T-helper 17 cell (primary cell): ENCODE data around the gene ALDH7A1. TPM values are rescaled to one million over a fixed set of nuclear protein-coding genes. Genes with fewer than 3 reads are reported as not detected.
"Not testable (repeated sequence)": the region's sequence is repeated elsewhere in the genome, so short reads cannot be mapped to it uniquely, and the experiment has no call there.

Source experiments
- ATAC-seq: fragments of 150-1000 bp; cut with Tn5 transposase; 2 replicates; pipeline ENCODE4 v1.10.0; 2021; ENCODE audit warnings: mild to moderate bottlenecking, moderate library complexity
- DNase-seq, 3 donors: peaks; one replicate each; pipeline versions ENCODE4 v3.0.0 to v3.0.0-alpha.2; 2020 to 2021
- H3K9me3 ChIP-seq: one replicate; pipeline ENCODE4 v1.7.0; 2013; ENCODE audit warnings: low read length, mild to moderate bottlenecking; ENCODE audit not compliant: control insufficient read depth, poor library complexity, severe bottlenecking
- H3K27ac Mint-ChIP-seq: one replicate; pipeline ENCODE4 v1.8.0; 2022; ENCODE audit warnings: mild to moderate bottlenecking, moderate library complexity, mixed read lengths
- H3K27me3 Mint-ChIP-seq: one replicate; pipeline ENCODE4 v1.8.0; 2022; ENCODE audit warnings: mixed read lengths
- H3K36me3 Mint-ChIP-seq: one replicate; pipeline ENCODE4 v1.8.0; 2022; ENCODE audit warnings: low read depth, mixed read lengths
- H3K4me1 Mint-ChIP-seq: one replicate; pipeline ENCODE4 v1.8.0; 2022; ENCODE audit warnings: mild to moderate bottlenecking, mixed read lengths
- H3K4me3 Mint-ChIP-seq: one replicate; pipeline ENCODE4 v1.8.0; 2022; ENCODE audit warnings: mild to moderate bottlenecking, moderate library complexity, mixed read lengths
- total RNA-seq, 4 donors: library from RNA in 2 of 4; stranded (reverse) in 2 of 4; gene quantifications; one replicate each; pipeline ENCODE4 v1.2.3 and lab custom pipeline; 2022 to 2026

ALDH7A1 gene
- total RNA-seq, 2 donors from 2014 or later: 0.91 to 2.1 TPM

DNA sequence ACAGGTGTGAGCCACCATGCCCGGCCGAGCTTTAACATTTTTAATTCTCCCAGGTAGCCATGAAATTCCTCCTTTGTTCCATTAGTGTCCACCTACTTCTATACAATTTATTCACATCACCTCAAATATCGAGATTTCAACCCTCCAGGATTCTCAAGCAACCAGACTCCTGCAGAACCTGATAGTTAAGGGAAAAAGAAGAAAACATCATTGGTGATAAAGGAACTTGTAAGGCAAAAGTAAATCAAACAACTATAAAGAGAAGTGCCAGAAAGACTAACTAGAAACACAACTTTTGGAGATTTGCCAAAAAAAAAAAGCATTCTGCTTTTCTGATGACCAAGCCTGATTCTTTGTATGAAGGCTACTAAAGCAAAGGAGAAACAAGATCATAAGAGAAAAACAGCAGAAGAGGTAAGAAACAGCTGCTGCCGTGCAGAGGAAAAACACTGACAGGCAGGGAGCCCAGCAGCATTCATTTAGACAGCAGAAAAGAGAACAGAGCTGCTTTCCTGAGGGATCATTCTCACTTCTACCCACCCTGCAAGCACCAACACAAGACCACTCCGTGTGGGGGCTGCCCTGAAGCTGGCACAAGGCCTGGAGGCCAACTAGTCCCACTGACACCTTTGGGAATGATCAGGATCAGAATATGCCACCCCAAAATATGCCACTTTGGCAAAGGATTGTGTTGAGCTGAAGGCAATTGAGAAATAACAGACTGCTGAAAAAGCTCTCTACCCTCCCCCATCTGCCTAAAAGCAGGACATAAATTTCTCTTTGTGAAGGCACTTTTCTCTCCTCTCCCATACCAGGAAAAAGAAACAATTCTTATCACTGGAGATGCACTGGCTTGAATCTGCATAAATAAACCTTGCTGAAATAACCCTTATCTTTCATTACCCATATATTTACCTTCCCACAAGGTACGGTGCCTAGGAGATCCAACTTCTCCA lies 75.1 kb downstream of the ALDH7A1 start:
- Mint-ChIP-seq H3K27ac (peak overlapping the region; percentile 19), H3K27me3 (no peaks in the 10 kb centered on the region), H3K4me3 (no peak overlapping the region), H3K4me1 (peaks cover 5% of the 10 kb centered on the region), H3K36me3 (no peaks in the 10 kb centered on the region)
- DNase-seq (no peak), ATAC-seq (no peak)
- no peaks in the 10 kb centered on the region for H3K9me3 ChIP-seq

DNA sequence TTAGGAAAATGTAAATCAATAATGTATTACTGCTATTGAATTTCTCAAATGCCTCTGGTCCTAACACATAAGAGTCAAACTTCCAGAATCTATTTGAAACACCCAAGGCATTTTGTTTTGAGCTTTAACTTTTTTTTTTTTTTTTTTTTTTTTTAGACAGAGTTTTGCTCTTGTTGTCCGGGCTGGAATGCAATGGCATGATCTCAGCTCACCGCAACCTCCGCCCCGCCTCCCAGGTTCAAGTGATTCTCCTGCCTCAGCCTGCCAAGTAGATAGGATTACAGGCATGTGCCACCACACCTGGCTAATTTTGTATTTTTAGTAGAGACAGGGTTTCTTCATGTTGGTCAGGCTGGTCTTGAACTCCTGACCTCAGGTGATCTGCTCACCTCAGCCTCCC lies 75.8 kb downstream of the ALDH7A1 start:
- not testable (repeated sequence) for H3K27me3 Mint-ChIP-seq, ATAC-seq, H3K27ac Mint-ChIP-seq, H3K4me1 Mint-ChIP-seq, H3K4me3 Mint-ChIP-seq, H3K9me3 ChIP-seq, DNase-seq, H3K36me3 Mint-ChIP-seq

DNA sequence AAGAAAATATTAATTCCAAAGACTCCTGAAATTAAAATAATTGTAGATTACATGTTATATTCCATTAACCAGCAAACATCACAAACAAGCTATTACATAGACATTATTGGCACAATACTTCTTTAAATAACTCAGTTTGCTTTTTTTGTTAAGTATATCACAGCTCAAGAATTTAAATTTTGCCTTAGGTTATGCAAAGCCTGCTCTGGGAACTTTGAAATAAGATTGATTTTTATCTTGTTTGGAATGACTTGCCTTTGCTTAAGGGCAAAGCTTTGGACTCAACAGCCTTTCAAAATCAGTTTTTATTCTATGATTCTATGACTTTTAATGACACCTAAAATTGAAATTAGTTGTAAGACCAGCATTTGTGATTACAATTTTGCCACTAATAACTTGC lies 78.2 kb downstream of the ALDH7A1 start:
- no peak overlapping the region for H3K4me3 Mint-ChIP-seq
- DNase-seq: no peak
- ATAC-seq: no peak
- H3K27me3 Mint-ChIP-seq: no peaks in the 10 kb centered on the region
- no peak overlapping the region for H3K27ac Mint-ChIP-seq
- no peaks in the 10 kb centered on the region for H3K9me3 ChIP-seq
- no peaks in the 10 kb centered on the region for H3K36me3 Mint-ChIP-seq
- H3K4me1 Mint-ChIP-seq: peaks cover 2% of the 10 kb centered on the region

DNA sequence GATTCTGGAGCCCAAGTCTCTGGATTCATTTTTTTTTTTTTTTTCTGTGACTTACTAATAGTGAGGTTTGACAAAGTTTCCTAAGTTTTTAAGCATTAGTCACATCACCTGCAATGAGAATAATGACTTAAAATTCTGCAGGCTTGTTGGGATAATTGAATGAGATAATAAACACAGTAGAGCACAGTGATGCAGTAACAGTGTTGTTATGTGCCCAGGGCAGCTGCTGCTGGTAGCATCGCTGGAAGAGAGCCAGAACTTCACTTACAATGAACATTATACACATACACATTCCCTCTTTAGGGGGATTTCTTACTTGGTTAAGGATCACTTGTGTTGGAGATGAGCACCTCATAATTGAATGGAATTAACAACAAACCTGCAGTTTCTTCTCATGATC lies 78.9 kb downstream of the ALDH7A1 start:
- Mint-ChIP-seq H3K27me3 (no peaks in the 10 kb centered on the region), H3K4me3 (no peak overlapping the region), H3K27ac (no peak overlapping the region), H3K36me3 (no peaks in the 10 kb centered on the region), H3K4me1 (peaks cover 2% of the 10 kb centered on the region)
- DNase-seq (no peak), ATAC-seq (no peak)
- no peaks in the 10 kb centered on the region for H3K9me3 ChIP-seq

DNA sequence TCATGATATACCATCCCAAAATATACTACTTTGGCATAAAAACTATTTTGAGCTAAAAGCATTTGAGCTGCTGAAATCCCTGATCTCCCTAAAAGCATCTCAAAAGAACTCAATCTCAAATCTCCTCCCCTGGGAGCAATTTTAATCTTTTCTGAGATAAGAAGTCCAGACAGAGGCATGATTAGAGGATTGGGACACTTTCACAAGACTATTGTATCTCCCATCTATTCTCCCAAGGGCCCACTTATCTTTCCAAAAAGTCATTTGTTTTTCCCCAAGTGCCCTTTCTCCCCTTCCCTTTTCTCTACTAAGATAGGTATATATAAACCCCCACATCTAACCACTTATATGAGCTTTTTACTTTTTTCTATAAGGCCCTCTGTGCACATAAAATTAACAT lies 79.7 kb downstream of the ALDH7A1 start:
- H3K9me3 ChIP-seq: no peaks in the 10 kb centered on the region
- Mint-ChIP-seq H3K27me3 (no peaks in the 10 kb centered on the region), H3K4me3 (no peak overlapping the region), H3K4me1 (peaks cover 4% of the 10 kb centered on the region), H3K36me3 (no peaks in the 10 kb centered on the region), H3K27ac (no peak overlapping the region)
- DNase-seq (no peak), ATAC-seq (no peak)

DNA sequence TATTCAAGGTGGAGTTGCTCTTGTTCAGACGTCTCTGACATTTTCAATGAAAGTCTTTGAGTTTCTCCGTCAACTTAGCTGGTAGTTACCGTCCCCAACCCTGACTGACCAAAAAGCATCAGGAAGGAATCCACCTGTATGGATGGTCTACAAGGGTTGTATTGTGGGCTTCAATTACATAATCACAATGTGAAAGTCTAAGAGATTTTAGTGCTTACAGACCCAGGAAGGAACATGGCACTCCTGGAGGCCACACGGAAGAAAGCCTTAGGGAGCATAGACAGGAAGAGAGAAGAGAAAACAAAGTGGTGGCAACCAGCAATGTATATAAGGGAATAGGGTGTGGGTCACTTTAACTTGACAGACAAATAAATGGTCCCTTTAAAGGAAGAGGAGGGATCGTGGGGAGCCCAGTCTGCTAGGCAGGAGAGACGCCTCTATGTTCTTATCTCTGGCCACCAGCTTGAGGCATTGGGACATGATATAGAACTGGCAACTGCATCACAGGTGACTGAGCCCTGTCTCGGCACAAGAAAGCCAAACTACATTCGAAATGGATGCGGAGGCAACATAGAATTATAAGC lies 80.4 kb downstream of the ALDH7A1 start:
- Mint-ChIP-seq H3K36me3 (no peaks in the 10 kb centered on the region), H3K27me3 (no peaks in the 10 kb centered on the region), H3K27ac (no peak overlapping the region), H3K4me3 (no peak overlapping the region), H3K4me1 (peaks cover 4% of the 10 kb centered on the region)
- ATAC-seq (no peak), DNase-seq (no peak)
- no peaks in the 10 kb centered on the region for H3K9me3 ChIP-seq

DNA sequence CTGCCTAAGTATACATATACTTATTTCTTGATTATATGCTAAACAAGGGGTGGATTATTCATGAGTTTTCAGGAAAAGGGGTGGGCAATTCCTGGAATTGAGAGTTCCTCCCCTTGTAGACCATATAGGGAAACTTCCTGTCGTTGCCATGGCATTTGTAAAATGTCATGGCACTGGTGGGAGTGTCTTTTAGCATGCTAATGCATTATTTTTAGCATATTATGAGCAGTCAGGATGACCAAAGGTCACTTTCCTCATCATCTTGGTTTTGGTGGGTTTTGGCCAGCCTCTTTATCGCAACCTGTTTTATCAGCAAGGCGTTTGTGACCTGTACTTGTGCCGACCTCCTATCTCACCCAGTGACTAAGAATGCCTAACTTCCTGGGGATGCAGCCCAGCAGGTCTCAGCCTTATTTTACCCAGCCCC lies 80.9 kb downstream of the ALDH7A1 start:
- Mint-ChIP-seq H3K27me3 (no peaks in the 10 kb centered on the region), H3K27ac (no peak overlapping the region), H3K36me3 (no peaks in the 10 kb centered on the region), H3K4me3 (no peak overlapping the region), H3K4me1 (peaks cover 6% of the 10 kb centered on the region)
- ATAC-seq (no peak), DNase-seq (no peak)
- H3K9me3 ChIP-seq: no peaks in the 10 kb centered on the region

DNA sequence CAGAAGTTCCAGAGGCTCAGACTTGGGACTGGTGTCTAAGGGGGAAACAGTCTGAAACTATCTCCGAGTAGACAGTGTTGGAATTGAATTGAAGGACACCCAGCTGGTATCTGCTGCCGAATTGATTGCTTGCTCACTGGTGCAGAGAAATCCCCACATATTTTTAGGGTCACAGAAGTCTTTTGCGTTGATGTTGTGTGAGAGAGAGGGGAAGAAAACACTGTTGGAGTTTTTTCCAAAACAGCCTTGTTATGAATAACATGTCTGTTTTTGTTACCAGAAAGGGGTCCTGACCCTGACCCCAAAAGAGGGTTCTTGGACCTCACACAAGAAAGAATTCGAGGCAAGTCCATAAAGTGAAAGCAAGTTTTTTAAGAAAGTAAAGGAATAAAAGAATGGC lies 81.3 kb downstream of the ALDH7A1 start:
- Mint-ChIP-seq H3K4me3 (no peak overlapping the region), H3K27ac (no peak overlapping the region), H3K27me3 (no peaks in the 10 kb centered on the region), H3K4me1 (peaks cover 11% of the 10 kb centered on the region), H3K36me3 (no peaks in the 10 kb centered on the region)
- H3K9me3 ChIP-seq: no peaks in the 10 kb centered on the region
- ATAC-seq (no peak), DNase-seq (no peak)

DNA sequence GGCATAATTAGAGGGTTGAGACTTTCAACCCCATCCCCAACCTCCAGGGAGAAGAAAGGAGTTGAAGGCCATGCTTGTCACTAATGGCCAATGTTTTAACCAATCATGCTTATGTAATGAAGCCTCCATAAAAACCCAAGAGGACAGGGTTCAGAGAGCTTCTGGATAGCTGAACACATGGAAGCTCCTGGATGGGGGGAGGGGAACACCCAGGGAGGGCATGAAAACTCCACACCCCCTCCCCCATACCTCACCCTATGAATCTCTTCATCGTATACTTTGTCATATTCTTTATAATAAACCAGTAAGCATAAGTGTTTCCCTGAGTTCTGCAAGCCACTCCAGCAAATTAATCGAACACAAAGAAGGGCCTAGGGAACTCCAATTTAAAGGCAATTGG lies 81.7 kb downstream of the ALDH7A1 start:
- ATAC-seq (no peak), DNase-seq (no peak)
- Mint-ChIP-seq H3K27me3 (no peaks in the 10 kb centered on the region), H3K27ac (no peak overlapping the region), H3K4me3 (no peak overlapping the region), H3K4me1 (peaks cover 14% of the 10 kb centered on the region), H3K36me3 (no peaks in the 10 kb centered on the region)
- H3K9me3 ChIP-seq: no peaks in the 10 kb centered on the region

DNA sequence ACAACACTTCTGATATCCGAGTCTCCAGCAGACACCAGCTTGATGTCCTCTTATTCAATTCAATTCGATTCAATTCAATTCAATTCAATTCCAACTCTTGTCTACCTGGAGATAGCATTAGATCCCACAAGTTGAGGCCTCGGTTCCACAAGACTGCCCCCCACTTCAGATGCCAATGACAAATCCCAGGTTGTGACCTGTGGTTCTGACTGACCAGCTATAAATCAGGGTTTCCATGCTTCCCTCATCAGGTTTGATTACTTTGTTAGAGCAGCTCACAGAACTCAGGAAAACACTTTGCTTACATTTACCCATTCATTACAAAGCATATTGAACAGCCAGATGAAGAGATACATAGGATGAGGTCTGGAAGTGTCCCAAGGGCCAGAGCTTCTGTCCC lies 82.6 kb downstream of the ALDH7A1 start:
- ATAC-seq (no peak), DNase-seq (no peak)
- Mint-ChIP-seq H3K4me3 (no peak overlapping the region), H3K27me3 (no peaks in the 10 kb centered on the region), H3K4me1 (peaks cover 18% of the 10 kb centered on the region), H3K27ac (no peak overlapping the region), H3K36me3 (no peaks in the 10 kb centered on the region)
- no peaks in the 10 kb centered on the region for H3K9me3 ChIP-seq

DNA sequence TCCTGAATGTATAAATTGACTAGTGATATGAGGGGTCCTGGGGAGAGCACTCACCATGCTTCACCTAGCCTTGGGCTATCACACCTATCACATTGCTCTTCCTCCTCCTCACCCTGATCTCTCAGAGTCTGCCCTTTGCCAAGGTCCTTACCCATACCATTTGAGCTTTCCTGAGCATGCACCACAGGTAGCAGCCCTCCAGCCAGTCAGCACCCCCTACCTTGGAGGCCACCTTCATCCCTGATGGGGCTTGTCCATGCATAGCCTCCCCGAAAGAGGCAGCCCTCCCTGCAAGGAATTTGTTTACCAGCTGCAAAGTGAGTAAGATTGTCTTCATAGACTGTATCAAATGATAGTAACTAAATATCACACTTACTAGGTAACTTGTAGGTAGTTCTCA lies 83.1 kb downstream of the ALDH7A1 start:
- H3K36me3 Mint-ChIP-seq: no peaks in the 10 kb centered on the region

DNA sequence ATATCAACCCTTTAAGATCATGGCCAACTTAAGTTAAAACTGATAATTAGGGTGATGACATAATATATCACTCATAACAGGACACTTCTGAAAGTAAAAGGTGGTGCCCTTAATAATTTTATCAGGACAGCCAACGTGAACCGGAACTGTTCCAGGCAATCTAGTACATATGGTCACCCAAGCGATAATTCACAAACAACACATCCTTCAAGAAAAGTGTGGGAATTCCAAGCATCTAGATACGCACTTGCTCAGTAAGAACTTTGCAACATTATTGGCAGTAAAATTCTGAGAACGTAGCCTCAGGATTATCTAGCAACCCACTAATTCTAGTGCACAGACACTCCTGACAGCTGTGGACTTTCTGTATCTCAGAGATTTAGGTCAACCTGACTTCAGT lies 85.7 kb downstream of the ALDH7A1 start:
- H3K27me3 Mint-ChIP-seq: no peaks in the 10 kb centered on the region
- peak overlapping the region; percentile 93 for H3K27ac Mint-ChIP-seq
- ATAC-seq: no peak
- no peaks in the 10 kb centered on the region for H3K9me3 ChIP-seq
- DNase-seq: no peak
- H3K4me1 Mint-ChIP-seq: peaks cover 18% of the 10 kb centered on the region
- H3K4me3 Mint-ChIP-seq: no peak overlapping the region
- H3K36me3 Mint-ChIP-seq: no peaks in the 10 kb centered on the region

More for the DNA sequence above, 83.1 kb downstream of the ALDH7A1 start:
- no peaks in the 10 kb centered on the region for H3K9me3 ChIP-seq
- Mint-ChIP-seq H3K4me1 (peaks cover 18% of the 10 kb centered on the region), H3K4me3 (no peak overlapping the region), H3K27ac (no peak overlapping the region), H3K27me3 (no peaks in the 10 kb centered on the region)
- no peak for ATAC-seq
- no peak for DNase-seq

DNA sequence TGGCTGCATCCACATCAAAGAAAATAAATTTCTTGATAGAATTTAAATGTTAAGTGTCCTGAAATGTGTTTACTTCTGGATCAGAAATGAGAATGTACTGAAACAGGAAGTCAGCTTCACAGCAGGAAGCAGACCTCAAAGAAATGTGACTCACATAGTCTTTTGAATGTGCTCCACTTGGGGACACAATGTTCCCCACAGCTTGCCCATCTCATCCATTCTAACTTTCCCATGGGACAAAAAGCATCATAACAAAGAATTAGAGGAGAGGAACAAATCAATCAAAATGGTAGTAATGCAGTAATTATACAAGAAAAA lies 86.1 kb downstream of the ALDH7A1 start:
- no peak for DNase-seq

More for the DNA sequence above, 86.1 kb downstream of the ALDH7A1 start:
- H3K9me3 ChIP-seq: no peaks in the 10 kb centered on the region
- Mint-ChIP-seq H3K4me3 (peak overlapping the region; percentile 71), H3K27ac (peak overlapping the region; percentile 93), H3K36me3 (no peaks in the 10 kb centered on the region), H3K4me1 (peaks cover 18% of the 10 kb centered on the region), H3K27me3 (no peaks in the 10 kb centered on the region)
- peak; percentile 82 for ATAC-seq
